GM12872 (cell line): Measurements from ENCODE around the gene ICA1.

Source experiments
- CTCF ChIP-seq: IDR thresholded peaks from 3 replicates; pipeline ENCODE4 v1.5.1; 2011; ENCODE audit warnings: low read depth, mild to moderate bottlenecking, low read length, moderate library complexity; ENCODE audit not compliant: insufficient read depth

ICA1 gene

GRCh38 chr7:8261711-8262695 is at the start of gene ICA1:
TSS of gene ICA1 (minus strand) at chr7:8262167. CDS start at chr7:8235926, 26,241 bp downstream.
- no peak for TF ChIP-seq CTCF

DNA sequence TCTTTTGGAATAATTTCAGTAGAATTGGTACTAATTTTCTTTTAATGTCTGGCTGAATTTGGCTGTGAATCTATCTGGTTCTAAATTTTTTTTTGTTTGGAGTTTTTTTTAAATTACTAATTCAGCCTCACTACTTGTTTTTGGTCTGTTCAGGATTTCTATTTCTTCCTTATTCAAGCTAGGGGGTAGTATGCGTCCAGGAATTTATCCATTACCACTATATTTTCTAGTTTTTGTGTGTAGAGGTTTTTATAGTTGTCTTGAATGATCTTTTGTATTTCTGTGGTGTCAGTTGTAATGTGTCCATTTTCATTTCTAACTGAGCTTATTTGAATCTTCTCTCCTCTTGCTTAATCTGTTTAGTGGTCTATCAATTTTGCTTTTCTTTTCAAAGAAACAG is 48.9 kb upstream of the ICA1 start:
- no peak for TF ChIP-seq CTCF

- TF ChIP-seq CTCF, result no peak
Measured at GRCh38 chr7:8305625-8306388, 43.8 kb upstream of the ICA1 start.

GRCh38 chr7:8305104-8305503 is 43.1 kb upstream of the ICA1 start:
- no peak for TF ChIP-seq CTCF

GRCh38 chr7:8303904-8304528 is 42.0 kb upstream of the ICA1 start:
- TF ChIP-seq CTCF, result no peak

- no peak for TF ChIP-seq CTCF
Measured at GRCh38 chr7:8296362-8296659, 34.3 kb upstream of the ICA1 start.
